Measurements from ENCODE around the gene ZNF280A. TPM values are rescaled to one million over a fixed set of nuclear protein-coding genes. Genes with fewer than 3 reads are reported as not detected.
"Not testable (repeated sequence)": the region's sequence is repeated elsewhere in the genome, so short reads cannot be mapped to it uniquely, and the experiment has no call there.

The ZNF280A gene
- total RNA-seq, 1 donor from 2014 or later: not detected

- no peak overlapping the region for H3K4me3 Mint-ChIP-seq (ENCODE audit: low read depth)
- no peaks in the 10 kb centered on the region for H3K36me3 Mint-ChIP-seq (ENCODE audit: insufficient read depth)
- no peak for DNase-seq (ENCODE audit: low spot score, unreplicated experiment)
- H3K27ac Mint-ChIP-seq: no peak overlapping the region
- TF ChIP-seq CTCF (IDR thresholded peaks at IDR 0.05; ENCODE audit: unreplicated experiment): no peak
- H3K27me3 Mint-ChIP-seq: peaks cover 35% of the 10 kb centered on the region
- H3K4me1 Mint-ChIP-seq (ENCODE audit: low read depth): peaks cover 3% of the 10 kb centered on the region
- H3K9me3 Mint-ChIP-seq (ENCODE audit: low read depth): peaks cover 3% of the 10 kb centered on the region
Measured at GRCh38 chr22:22520667-22521602, 865 bp upstream of the ZNF280A start.

- H3K9me3 Mint-ChIP-seq (ENCODE audit: low read depth): peaks cover 3% of the 10 kb centered on the region
- DNase-seq (ENCODE audit: low spot score, unreplicated experiment): no peak
- TF ChIP-seq CTCF (IDR thresholded peaks at IDR 0.05; ENCODE audit: unreplicated experiment): no peak
- no peaks in the 10 kb centered on the region for H3K36me3 Mint-ChIP-seq (ENCODE audit: insufficient read depth)
- no peak overlapping the region for H3K27ac Mint-ChIP-seq
- H3K27me3 Mint-ChIP-seq: peaks cover 31% of the 10 kb centered on the region
- H3K4me3 Mint-ChIP-seq (ENCODE audit: low read depth): no peak overlapping the region
- peaks cover 4% of the 10 kb centered on the region for H3K4me1 Mint-ChIP-seq (ENCODE audit: low read depth)
Measured at GRCh38 chr22:22519591-22519990, 479 bp downstream of the ZNF280A start.

DNA sequence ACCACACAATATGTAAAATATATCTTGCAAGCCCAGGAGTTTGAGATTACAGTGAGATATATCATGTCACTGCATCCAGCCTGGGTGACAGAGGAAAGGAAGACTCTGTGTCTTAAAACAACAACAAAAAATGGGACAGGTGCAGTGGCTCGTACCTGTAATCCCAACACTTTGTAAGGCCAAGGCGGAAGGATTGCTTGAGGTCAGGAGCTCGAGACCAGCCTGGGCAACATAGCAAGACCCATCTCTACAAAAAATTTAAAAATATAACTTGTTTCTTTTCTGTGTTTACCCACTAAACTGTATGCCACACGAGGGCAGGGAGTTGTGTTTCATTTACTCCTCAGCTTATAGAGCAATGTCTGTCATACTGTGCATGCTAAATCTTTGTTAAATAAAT is 3.1 kb downstream of the ZNF280A start:
- H3K27me3 Mint-ChIP-seq: peaks cover 41% of the 10 kb centered on the region
- H3K27ac Mint-ChIP-seq: no peak overlapping the region
- peaks cover 4% of the 10 kb centered on the region for H3K4me1 Mint-ChIP-seq (ENCODE audit: low read depth)

DNA sequence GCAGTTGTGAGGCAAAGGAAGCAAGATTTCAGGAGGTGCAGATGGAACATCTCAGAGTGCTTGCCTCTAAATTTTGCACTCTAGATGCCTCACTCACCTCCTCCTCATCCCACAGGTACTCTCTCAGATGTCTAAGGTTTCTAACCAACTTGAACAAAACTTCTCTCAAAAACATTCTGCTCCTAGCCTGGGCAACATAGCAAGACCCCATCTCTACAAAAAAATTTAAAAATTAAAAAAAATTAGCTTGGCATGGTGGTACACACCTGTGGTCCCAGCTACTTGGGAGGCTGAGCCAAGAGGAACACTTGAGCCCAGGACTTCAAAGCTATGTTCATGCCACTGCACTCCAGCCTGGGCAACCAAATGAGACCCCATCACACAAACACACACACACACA is 4.2 kb downstream of the ZNF280A start:
- H3K9me3 Mint-ChIP-seq (ENCODE audit: low read depth): peaks cover 7% of the 10 kb centered on the region
- TF ChIP-seq CTCF (IDR thresholded peaks at IDR 0.05; ENCODE audit: unreplicated experiment): no peak
- no peak overlapping the region for H3K4me3 Mint-ChIP-seq (ENCODE audit: low read depth)
- peaks cover 47% of the 10 kb centered on the region for H3K27me3 Mint-ChIP-seq
- H3K4me1 Mint-ChIP-seq (ENCODE audit: low read depth): peaks cover 3% of the 10 kb centered on the region
- no peaks in the 10 kb centered on the region for H3K36me3 Mint-ChIP-seq (ENCODE audit: insufficient read depth)
- no peak for DNase-seq (ENCODE audit: low spot score, unreplicated experiment)
- H3K27ac Mint-ChIP-seq: no peak overlapping the region

More for the DNA sequence above, 3.1 kb downstream of the ZNF280A start:
- no peak overlapping the region for H3K4me3 Mint-ChIP-seq (ENCODE audit: low read depth)
- DNase-seq (ENCODE audit: low spot score, unreplicated experiment): no peak
- peaks cover 3% of the 10 kb centered on the region for H3K9me3 Mint-ChIP-seq (ENCODE audit: low read depth)
- no peaks in the 10 kb centered on the region for H3K36me3 Mint-ChIP-seq (ENCODE audit: insufficient read depth)
- no peak for TF ChIP-seq CTCF (IDR thresholded peaks at IDR 0.05; ENCODE audit: unreplicated experiment)

DNA sequence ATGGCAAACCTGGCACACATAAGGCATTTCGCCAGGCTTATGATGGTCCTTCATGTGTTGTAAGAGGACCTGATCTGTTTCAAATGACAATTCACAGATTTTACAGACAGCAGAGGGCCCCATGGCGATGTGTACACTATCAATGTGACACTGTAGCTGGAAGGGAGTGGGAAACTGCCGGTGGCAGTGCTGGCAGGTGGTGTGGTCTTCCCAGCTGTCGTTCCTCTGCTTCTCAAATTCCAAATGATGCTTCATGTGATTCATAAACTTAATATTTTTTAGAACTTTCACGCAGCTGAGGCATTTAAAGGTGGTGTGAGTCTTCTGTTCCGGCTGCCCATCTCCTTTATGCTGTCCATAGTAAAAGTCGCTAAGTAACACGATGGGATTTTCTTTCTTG is 5.6 kb downstream of the ZNF280A start:
- H3K9me3 Mint-ChIP-seq (ENCODE audit: low read depth): peaks cover 15% of the 10 kb centered on the region
- not testable (repeated sequence) for H3K4me1 Mint-ChIP-seq (ENCODE audit: low read depth); DNase-seq (ENCODE audit: low spot score, unreplicated experiment); H3K36me3 Mint-ChIP-seq (ENCODE audit: insufficient read depth); H3K27ac Mint-ChIP-seq; H3K4me3 Mint-ChIP-seq (ENCODE audit: low read depth)
- peaks cover 45% of the 10 kb centered on the region for H3K27me3 Mint-ChIP-seq

- peaks cover 15% of the 10 kb centered on the region for H3K9me3 Mint-ChIP-seq (ENCODE audit: low read depth)
- no peak for TF ChIP-seq CTCF (IDR thresholded peaks at IDR 0.05; ENCODE audit: unreplicated experiment)
- no peak for DNase-seq (ENCODE audit: low spot score, unreplicated experiment)
- H3K4me1 Mint-ChIP-seq (ENCODE audit: low read depth): peaks cover 2% of the 10 kb centered on the region
- no peak overlapping the region for H3K4me3 Mint-ChIP-seq (ENCODE audit: low read depth)
- H3K27me3 Mint-ChIP-seq: peaks cover 44% of the 10 kb centered on the region
- no peak overlapping the region for H3K27ac Mint-ChIP-seq
- peaks cover 3% of the 10 kb centered on the region for H3K36me3 Mint-ChIP-seq (ENCODE audit: insufficient read depth)
Measured at GRCh38 chr22:22513619-22514018, 6.5 kb downstream of the ZNF280A start.
